AML-193 (cell line): ENCODE results near the gene CBY1.

Experiments used
- DNase-seq, 2 experiments: peaks; one replicate each; lab custom pipeline; 2025; lab: John Stamatoyannopoulos, UW

Gene CBY1

GRCh38 chr22:38649841-38650522, 6.5 kb upstream of the CBY1 start:
- DNase-seq: no peak

GRCh38 chr22:38652859-38653258, 3.6 kb upstream of the CBY1 start:
- no peak for DNase-seq

GRCh38 chr22:38653741-38654140, 2.7 kb upstream of the CBY1 start:
- DNase-seq: no peak

GRCh38 chr22:38655519-38656255, 751 bp upstream of the CBY1 start:
- peak in 1 of 2 experiments; percentile 8 for DNase-seq

GRCh38 chr22:38657045-38657909, 839 bp downstream of the CBY1 start:
- DNase-seq: peak; percentile 5 to 12

GRCh38 chr22:38674888-38675287, 18.4 kb downstream of the CBY1 start:
- no peak for DNase-seq

- DNase-seq: no peak
Observed at GRCh38 chr22:38675833-38676232, 19.4 kb downstream of the CBY1 start.

GRCh38 chr22:38681582-38682335, 25.3 kb downstream of the CBY1 start, which contains the start of gene TOMM22:
Gene TOMM22 (plus strand): TSS chr22:38681957. CDS start chr22:38681979, 22 bp downstream.
- DNase-seq: peak; percentile 90 to 91

- DNase-seq: no peak
Observed at GRCh38 chr22:38684895-38685294, 28.5 kb downstream of the CBY1 start.

GRCh38 chr22:38685761-38686160, 29.3 kb downstream of the CBY1 start:
- no peak for DNase-seq

- DNase-seq: no peak
Observed at GRCh38 chr22:38689651-38690050, 33.2 kb downstream of the CBY1 start.

GRCh38 chr22:38694049-38694448, 37.6 kb downstream of the CBY1 start:
- no peak for DNase-seq

GRCh38 chr22:38694940-38695339, 38.5 kb downstream of the CBY1 start:
- no peak for DNase-seq

- peak; percentile 52 to 60 for DNase-seq
Observed at GRCh38 chr22:38696606-38697424, 40.4 kb downstream of the CBY1 start.

- DNase-seq: no peak
Observed at GRCh38 chr22:38697425-38698089, 41.1 kb downstream of the CBY1 start.

GRCh38 chr22:38698407-38699094, 42.1 kb downstream of the CBY1 start:
- no peak for DNase-seq

GRCh38 chr22:38699143-38699542, 42.7 kb downstream of the CBY1 start:
- DNase-seq: no peak

- no peak for DNase-seq
Observed at GRCh38 chr22:38699784-38700183, 43.3 kb downstream of the CBY1 start.

- DNase-seq: peak; percentile 43 to 51
Observed at GRCh38 chr22:38700270-38700788, 43.9 kb downstream of the CBY1 start.
